Measurements from ENCODE around the gene EFCAB7. TPM values are rescaled to one million over a fixed set of nuclear protein-coding genes. Genes with fewer than 3 reads are reported as not detected.

The EFCAB7 gene
- total RNA-seq, 6 experiments from 2014 or later: 3.2 to 4.5 (median 4.0) TPM

- H3K27me3 Mint-ChIP-seq (ENCODE audit: insufficient read depth): no peaks in the 10 kb centered on the region
- DNase-seq: no peak
- no peaks in the 10 kb centered on the region for H3K9me3 Mint-ChIP-seq
- H3K4me3 Mint-ChIP-seq: no peak overlapping the region
- peaks cover 7% of the 10 kb centered on the region for H3K4me1 Mint-ChIP-seq (ENCODE audit: low read depth)
- no peak overlapping the region for H3K27ac Mint-ChIP-seq
- H3K36me3 Mint-ChIP-seq (ENCODE audit: low read depth): peaks cover 5% of the 10 kb centered on the region; the same call in 1 of the 2 replicates
- TF ChIP-seq CTCF (IDR thresholded peaks at IDR 0.05): no peak
Observed at GRCh38 chr1:63548877-63549276, 25.6 kb downstream of the EFCAB7 start.

- Mint-ChIP-seq H3K27me3 (ENCODE audit: insufficient read depth) (no peaks in the 10 kb centered on the region), H3K4me1 (ENCODE audit: low read depth) (peaks cover 6% of the 10 kb centered on the region), H3K36me3 (ENCODE audit: low read depth) (no peaks in the 10 kb centered on the region), H3K9me3 (no peaks in the 10 kb centered on the region), H3K27ac (no peak overlapping the region), H3K4me3 (no peak overlapping the region)
- no peak for TF ChIP-seq CTCF (IDR thresholded peaks at IDR 0.05)
- no peak for DNase-seq
Observed at GRCh38 chr1:63555480-63555879, 32.2 kb downstream of the EFCAB7 start.

- peak; percentile 42 for DNase-seq
- H3K4me1 Mint-ChIP-seq (ENCODE audit: low read depth): peaks cover 6% of the 10 kb centered on the region
- H3K27ac Mint-ChIP-seq: no peak overlapping the region
- peak; percentile 86 for TF ChIP-seq CTCF (IDR thresholded peaks at IDR 0.05)
- H3K9me3 Mint-ChIP-seq: no peaks in the 10 kb centered on the region
- H3K27me3 Mint-ChIP-seq (ENCODE audit: insufficient read depth): peaks cover 2% of the 10 kb centered on the region; the same call in 1 of the 2 replicates
- no peak overlapping the region for H3K4me3 Mint-ChIP-seq
- H3K36me3 Mint-ChIP-seq (ENCODE audit: low read depth): no peaks in the 10 kb centered on the region
Observed at GRCh38 chr1:63557365-63557987, 34.2 kb downstream of the EFCAB7 start.

GRCh38 chr1:63559357-63559756 is 36.0 kb downstream of the EFCAB7 start:
- peaks cover 2% of the 10 kb centered on the region; the same call in 1 of the 2 replicates for H3K27me3 Mint-ChIP-seq (ENCODE audit: insufficient read depth)
- H3K4me3 Mint-ChIP-seq: no peak overlapping the region
- peaks cover 6% of the 10 kb centered on the region for H3K4me1 Mint-ChIP-seq (ENCODE audit: low read depth)
- H3K36me3 Mint-ChIP-seq (ENCODE audit: low read depth): peaks cover 2% of the 10 kb centered on the region; the same call in 1 of the 2 replicates
- no peak for TF ChIP-seq CTCF (IDR thresholded peaks at IDR 0.05)
- H3K27ac Mint-ChIP-seq: no peak overlapping the region
- no peaks in the 10 kb centered on the region for H3K9me3 Mint-ChIP-seq
- no peak for DNase-seq

GRCh38 chr1:63563745-63564144 is 40.4 kb downstream of the EFCAB7 start:
- DNase-seq: no peak
- Mint-ChIP-seq H3K36me3 (ENCODE audit: low read depth) (peaks cover 8% of the 10 kb centered on the region; the same call in 1 of the 2 replicates), H3K4me1 (ENCODE audit: low read depth) (no peaks in the 10 kb centered on the region), H3K9me3 (no peaks in the 10 kb centered on the region), H3K4me3 (no peak overlapping the region), H3K27ac (no peak overlapping the region), H3K27me3 (ENCODE audit: insufficient read depth) (peaks cover 2% of the 10 kb centered on the region; the same call in 1 of the 2 replicates)
- TF ChIP-seq CTCF (IDR thresholded peaks at IDR 0.05): no peak

Data from HFFc6 (cell line).